Measurements from ENCODE around the gene COG5.

- TF ChIP-seq POLR2A (IDR thresholded peaks at IDR 0.05), result no peak
- TF ChIP-seq, protein P1, sequence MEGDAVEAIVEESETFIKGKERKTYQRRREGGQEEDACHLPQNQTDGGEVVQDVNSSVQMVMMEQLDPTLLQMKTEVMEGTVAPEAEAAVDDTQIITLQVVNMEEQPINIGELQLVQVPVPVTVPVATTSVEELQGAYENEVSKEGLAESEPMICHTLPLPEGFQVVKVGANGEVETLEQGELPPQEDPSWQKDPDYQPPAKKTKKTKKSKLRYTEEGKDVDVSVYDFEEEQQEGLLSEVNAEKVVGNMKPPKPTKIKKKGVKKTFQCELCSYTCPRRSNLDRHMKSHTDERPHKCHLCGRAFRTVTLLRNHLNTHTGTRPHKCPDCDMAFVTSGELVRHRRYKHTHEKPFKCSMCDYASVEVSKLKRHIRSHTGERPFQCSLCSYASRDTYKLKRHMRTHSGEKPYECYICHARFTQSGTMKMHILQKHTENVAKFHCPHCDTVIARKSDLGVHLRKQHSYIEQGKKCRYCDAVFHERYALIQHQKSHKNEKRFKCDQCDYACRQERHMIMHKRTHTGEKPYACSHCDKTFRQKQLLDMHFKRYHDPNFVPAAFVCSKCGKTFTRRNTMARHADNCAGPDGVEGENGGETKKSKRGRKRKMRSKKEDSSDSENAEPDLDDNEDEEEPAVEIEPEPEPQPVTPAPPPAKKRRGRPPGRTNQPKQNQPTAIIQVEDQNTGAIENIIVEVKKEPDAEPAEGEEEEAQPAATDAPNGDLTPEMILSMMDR (IDR thresholded peaks at IDR 0.05 in 4 of 5, conservative IDR thresholded peaks at IDR 0.05 in 1 of 5), result no peak
Measured at GRCh38 chr7:107502797-107503196, 60.9 kb downstream of the COG5 start.
